Ovary (tissue), 9 donors: Measurements from ENCODE around the gene ZNF827. TPM values are rescaled to one million over a fixed set of nuclear protein-coding genes. Genes with fewer than 3 reads are reported as not detected.

Source experiments
- DNase-seq, 5 donors: peaks; one replicate each; pipeline ENCODE4 v3.0.0-alpha.2; 2019 to 2020
- H3K27ac ChIP-seq, 2 donors: fragments of 200-600 bp; one replicate each; pipeline versions ENCODE4 v1.5.1 to v1.8.0; 2019 to 2022
- H3K27me3 ChIP-seq: fragments of 200-600 bp; one replicate; pipeline ENCODE4 v1.8.0; 2022
- H3K36me3 ChIP-seq: fragments of 200-600 bp; sonication (generic); one replicate; pipeline ENCODE4 v1.5.1; 2019
- H3K4me1 ChIP-seq: one replicate; pipeline ENCODE4 v1.8.1; 2013; ENCODE audit warnings: mild to moderate bottlenecking, moderate library complexity; ENCODE audit not compliant: insufficient read depth
- H3K4me3 ChIP-seq: fragments of 200-600 bp; sonication (generic); one replicate; pipeline ENCODE4 v1.5.1; 2017
- H3K9me3 ChIP-seq, 2 donors: fragments of 200-600 bp in 1 of 2; sonication (generic) in 1 of 2; one replicate each; pipeline versions ENCODE4 v1.5.1 to v1.8.1; 2013 to 2019; ENCODE audit warnings: mild to moderate bottlenecking in 1 of 2, moderate library complexity in 1 of 2
- EP300 ChIP-seq: sonication (generic); formaldehyde crosslinking; IDR thresholded peaks from one replicate; pipeline ENCODE4 v1.6.1; 2017; ENCODE audit warnings: antibody characterized with exemption
- POLR2A ChIP-seq: fragments of 450-650 bp; IDR thresholded peaks from one replicate; pipeline ENCODE4 v1.6.1; 2017; ENCODE audit warnings: antibody characterized with exemption, mild to moderate bottlenecking, moderate library complexity
- WGBS, 3 donors: extraction: QIAGEN DNeasy Blood & Tissue Kit in 1 of 3; methylation state at CpG; one replicate each; pipeline versions ENCODE4 v1.1.5 to v1.1.7; 2013 to 2017; 5-methylcytosine and 5-hydroxymethylcytosine counted together
- intact Hi-C, 4 donors: fragments of 100-400 bp; cut with DNase I; formaldehyde crosslinking; loops; one replicate each; pipeline versions ENCODE4 v1.11.0 to v1.15.1; 2022 to 2023
- polyA plus RNA-seq, 2 donors: library from polyadenylated mRNA; stranded (reverse); fragments of 200-250 nt in 1 of 2; fragments of 350-450 nt in 1 of 2; fragmentation: Illumina TruSeq in 1 of 2; extraction: RNeasy Lipid Tissue Mini Kit (QIAGEN cat#74804) in 1 of 2; gene quantifications; one replicate each; pipeline ENCODE4 v1.2.3, GENCODE V29; 2013 to 2014
- total RNA-seq, 7 donors: library from RNA; depleted of rRNA in 2 of 7; stranded (reverse); fragments of >200 nt in 2 of 7; fragmentation: NEBNext Ultra II Directional in 3 of 7; extraction: Animal tissue kit (Norgen Biotek cat#: 25700) in 3 of 7; gene quantifications; one replicate each; pipeline versions ENCODE4 v1.1.0 to v1.2.4, GENCODE V29; 2016 to 2023
- TF ChIP-seq, protein P1 (sequence below), 3 donors: fragments of 450-650 bp in 2 of 3; fragments of 200-600 bp in 1 of 3; IDR thresholded peaks; one replicate each; pipeline versions ENCODE4 v1.5.1 to v1.8.0; 2016 to 2022; ENCODE audit warnings: antibody characterized with exemption in 3 of 3, mild to moderate bottlenecking in 1 of 3
- donor health status: DM: no; HTN: no; CAD: no; lungs with moderate emphysema.
- donor health status: DM: no; HTN: no; CAD: no.
- donor health status: Bipolar disorder and iron deficiency.
- donor health status: DM: yes; HTN: yes; CAD: no.
- donor health status: DM: no; HTN: no; CAD: no.
- donor health status: DM: yes; HTN: yes; CAD: no.

Gene ZNF827
- total and polyA plus RNA-seq, 9 donors, result 7.8 to 36.0 (median 20.0) TPM

DNA sequence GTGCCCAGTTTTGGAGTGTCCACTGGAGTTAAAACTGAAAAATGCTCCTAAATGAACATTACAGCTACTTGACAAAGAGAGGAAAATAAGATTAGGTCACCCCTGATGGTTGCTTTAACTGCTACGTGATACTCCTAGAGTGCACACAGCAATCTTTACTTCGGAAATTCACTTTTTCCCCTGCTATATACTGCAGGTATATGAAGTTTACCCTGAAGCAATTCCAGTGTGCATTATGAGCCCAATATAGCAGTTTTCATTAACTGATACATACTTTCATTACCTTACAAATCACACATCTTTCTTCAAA is 773 bp upstream of the ZNF827 start:
- Histone ChIP-seq H3K27me3 (no peaks in the 10 kb centered on the region), H3K9me3 (no peaks in the 10 kb centered on the region), H3K4me3 (no peak overlapping the region), H3K27ac (peak overlapping the region in 1 of 2 donors; percentile 3), H3K36me3 (no peaks in the 10 kb centered on the region), H3K4me1 (peaks cover 2% of the 10 kb centered on the region)
- DNase-seq, result no peak
- 31 to 40% (median 39%) methylated on average over 2 of the region's 2 CpGs for WGBS, 3 donors
- intact Hi-C loops, result loop anchor here in 3 of 4 donors (5.0 to 10.0 kb wide), 6 partner anchors 55 to 452 kb away; partner anchors contain the start of gene MMAA (in 1 of the 3)
- TF ChIP-seq, protein P1, sequence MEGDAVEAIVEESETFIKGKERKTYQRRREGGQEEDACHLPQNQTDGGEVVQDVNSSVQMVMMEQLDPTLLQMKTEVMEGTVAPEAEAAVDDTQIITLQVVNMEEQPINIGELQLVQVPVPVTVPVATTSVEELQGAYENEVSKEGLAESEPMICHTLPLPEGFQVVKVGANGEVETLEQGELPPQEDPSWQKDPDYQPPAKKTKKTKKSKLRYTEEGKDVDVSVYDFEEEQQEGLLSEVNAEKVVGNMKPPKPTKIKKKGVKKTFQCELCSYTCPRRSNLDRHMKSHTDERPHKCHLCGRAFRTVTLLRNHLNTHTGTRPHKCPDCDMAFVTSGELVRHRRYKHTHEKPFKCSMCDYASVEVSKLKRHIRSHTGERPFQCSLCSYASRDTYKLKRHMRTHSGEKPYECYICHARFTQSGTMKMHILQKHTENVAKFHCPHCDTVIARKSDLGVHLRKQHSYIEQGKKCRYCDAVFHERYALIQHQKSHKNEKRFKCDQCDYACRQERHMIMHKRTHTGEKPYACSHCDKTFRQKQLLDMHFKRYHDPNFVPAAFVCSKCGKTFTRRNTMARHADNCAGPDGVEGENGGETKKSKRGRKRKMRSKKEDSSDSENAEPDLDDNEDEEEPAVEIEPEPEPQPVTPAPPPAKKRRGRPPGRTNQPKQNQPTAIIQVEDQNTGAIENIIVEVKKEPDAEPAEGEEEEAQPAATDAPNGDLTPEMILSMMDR (IDR thresholded peaks at IDR 0.05), result no peak
- TF ChIP-seq EP300 (no peak), POLR2A (no peak)

DNA sequence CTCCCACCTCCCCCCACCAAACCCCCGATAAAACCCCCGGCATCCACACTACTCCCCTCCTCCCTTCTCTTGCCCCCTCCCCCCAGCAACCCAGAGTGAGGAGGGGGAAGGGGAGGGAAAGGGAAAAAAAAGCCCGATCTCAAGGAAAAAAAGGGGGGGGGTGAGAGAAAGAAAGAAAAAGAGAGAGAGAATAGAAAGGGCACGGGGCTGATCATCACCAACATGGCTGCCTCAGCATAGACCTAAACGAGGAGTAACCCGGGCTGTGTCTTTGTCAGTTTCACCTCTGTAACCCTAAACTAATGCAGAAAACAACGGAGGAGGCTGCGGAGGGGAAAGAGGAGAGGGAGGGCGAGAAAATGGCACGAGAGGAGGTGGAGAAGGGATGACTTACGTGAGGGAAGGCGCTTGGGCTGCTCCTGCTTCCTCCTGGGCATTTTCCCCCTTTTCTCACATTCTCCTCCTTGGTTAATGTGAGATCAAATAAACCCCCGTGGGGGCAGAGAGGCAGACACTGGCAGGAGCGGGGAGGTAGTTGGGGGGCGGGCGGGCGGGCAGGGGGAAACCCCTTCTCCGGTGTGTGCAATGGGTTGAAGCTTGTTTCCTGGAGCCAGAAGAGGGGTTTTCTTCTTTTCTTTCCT is 532 bp downstream of the ZNF827 start:
- intact Hi-C loops, result loop anchor here in 3 of 4 donors (5.0 to 10.0 kb wide), 6 partner anchors 53 to 451 kb away; partner anchors contain the start of gene MMAA (in 1 of the 3)
- Histone ChIP-seq H3K4me1 (peaks cover 2% of the 10 kb centered on the region), H3K4me3 (peak overlapping the region; percentile 90), H3K36me3 (no peaks in the 10 kb centered on the region), H3K27ac (peak overlapping the region; percentile 95), H3K27me3 (no peaks in the 10 kb centered on the region), H3K9me3 (no peaks in the 10 kb centered on the region)
- peak; percentile 15 to 43 (median 32) for DNase-seq
- no peak for TF ChIP-seq EP300
- TF ChIP-seq, protein P1 (IDR thresholded peaks at IDR 0.05), result no peak
- TF ChIP-seq POLR2A, result no peak
- 0 to 1% (median 0%) methylated on average over 18 of the region's 18 CpGs for WGBS, 3 donors

DNA sequence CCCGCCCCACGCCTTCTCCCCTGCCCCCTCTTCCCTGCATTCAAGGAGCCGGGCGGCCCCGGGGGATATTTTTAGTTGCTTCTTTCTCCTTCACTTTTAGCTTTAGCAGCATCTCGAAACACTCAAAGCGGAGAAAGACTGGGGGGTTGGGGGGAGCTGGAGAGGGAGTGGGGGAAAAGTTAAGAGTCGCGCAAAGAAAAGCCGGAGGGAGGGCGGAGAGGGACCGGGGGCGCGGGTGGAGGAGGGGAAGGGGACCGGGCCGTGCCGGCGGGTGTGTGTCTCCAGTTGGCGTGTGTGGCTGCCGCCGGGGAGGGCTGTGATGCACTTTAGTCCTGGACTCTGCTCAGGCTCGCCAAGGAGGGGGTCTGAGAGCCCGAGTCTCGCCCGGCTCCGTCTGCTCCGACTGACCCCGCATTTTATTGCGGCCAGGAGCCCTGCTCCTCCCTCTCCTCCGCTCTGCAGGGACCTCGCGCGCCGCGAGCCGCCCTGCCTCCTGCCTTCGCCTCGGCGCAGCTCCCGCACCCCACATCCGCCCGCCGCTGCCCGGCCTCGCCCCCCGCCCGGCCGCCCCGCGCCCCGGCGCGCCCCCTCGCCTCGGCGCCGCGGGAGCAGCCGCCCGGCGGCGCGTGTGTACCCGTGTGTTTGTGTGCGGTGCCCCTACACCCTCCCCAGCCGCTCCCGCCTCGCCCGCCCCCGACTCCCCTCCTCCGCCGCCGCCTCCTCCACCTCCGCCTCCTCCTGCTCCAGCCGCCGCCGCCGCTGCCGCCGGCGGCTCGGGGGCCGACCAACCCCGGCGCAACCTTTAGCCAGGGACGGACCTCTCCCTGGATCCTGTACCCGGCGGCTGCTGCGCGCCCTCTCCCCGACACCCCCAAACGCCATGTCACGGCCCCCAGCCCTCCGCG is 1.4 kb downstream of the ZNF827 start:
- 0 to 1% (median 1%) methylated on average over 48 to 95 of the region's 95 CpGs for WGBS, 3 donors
- Histone ChIP-seq H3K4me3 (peak overlapping the region; percentile 90), H3K4me1 (peaks cover 2% of the 10 kb centered on the region), H3K27me3 (no peaks in the 10 kb centered on the region), H3K27ac (peak overlapping the region; percentile 95), H3K9me3 (no peaks in the 10 kb centered on the region), H3K36me3 (no peaks in the 10 kb centered on the region)
- intact Hi-C loops, result loop anchor here in 3 of 4 donors (5.0 to 10.0 kb wide), 6 partner anchors 52 to 450 kb away; partner anchors contain the start of gene MMAA (in 1 of the 3)
- DNase-seq, result peak; percentile 73 to 80 (median 79)
- TF ChIP-seq POLR2A (no peak), EP300 (no peak)
- TF ChIP-seq, protein P1 (IDR thresholded peaks at IDR 0.05), result no peak

DNA sequence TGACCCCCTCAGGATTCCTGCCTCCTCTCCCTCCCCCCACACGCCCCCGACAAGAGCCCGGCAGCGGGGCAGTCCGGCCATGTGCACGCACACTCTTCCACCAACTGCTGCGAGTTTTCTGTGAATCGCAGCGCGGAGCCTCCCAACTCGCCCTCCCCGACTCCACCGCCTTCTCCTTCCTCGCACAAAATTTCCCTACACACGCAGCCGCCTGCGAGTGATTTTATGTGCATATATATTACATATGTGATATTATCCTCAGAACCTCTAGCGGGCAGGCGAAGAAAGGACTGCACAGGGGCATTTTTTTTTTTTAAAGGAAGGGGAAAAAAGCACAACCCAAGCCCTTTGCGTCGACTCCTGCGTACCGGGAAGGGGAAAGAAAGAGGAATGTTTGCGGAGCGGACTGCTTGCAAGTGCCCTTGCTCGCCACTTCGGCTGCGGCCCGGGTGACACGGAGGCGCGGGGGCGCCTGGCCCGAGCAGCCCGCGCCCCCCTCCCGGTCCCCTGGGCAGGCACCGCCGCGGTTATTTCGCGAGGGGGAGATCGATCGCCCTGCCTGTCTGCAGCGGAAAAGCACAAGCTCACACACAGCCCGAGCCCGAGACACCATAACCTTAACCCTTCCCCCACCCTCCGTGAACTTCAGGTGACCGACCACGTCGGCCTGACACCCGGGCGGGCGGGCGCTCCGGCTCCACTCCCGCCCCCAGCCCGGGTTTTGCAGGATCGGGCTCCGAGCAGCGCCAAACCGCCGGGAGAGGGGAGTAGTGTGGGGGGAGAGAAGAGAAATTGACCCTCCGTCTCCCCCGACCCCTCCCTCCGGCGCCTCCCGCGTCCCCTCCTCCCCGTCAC is 2.3 kb downstream of the ZNF827 start:
- peak; percentile 62 to 79 (median 76) for DNase-seq
- intact Hi-C loops, result loop anchor here in 3 of 4 donors (5.0 to 10.0 kb wide), 6 partner anchors 52 to 449 kb away; partner anchors contain the start of gene MMAA (in 1 of the 3)
- no peaks in the 10 kb centered on the region for H3K36me3 ChIP-seq
- peak overlapping the region; percentile 90 for H3K4me3 ChIP-seq
- no peaks in the 10 kb centered on the region for H3K9me3 ChIP-seq
- peaks cover 2% of the 10 kb centered on the region for H3K4me1 ChIP-seq
- WGBS, 3 donors, result 0 to 1% (median 0%) methylated on average over 70 of the region's 70 CpGs
- no peaks in the 10 kb centered on the region for H3K27me3 ChIP-seq
- peak overlapping the region; percentile 95 for H3K27ac ChIP-seq
- TF ChIP-seq POLR2A (no peak), EP300 (no peak)
- TF ChIP-seq, protein P1 (IDR thresholded peaks at IDR 0.05), result no peak
